Neural progenitor cell (in vitro differentiated cells): ENCODE results near the gene PACS1.

Source experiments
- CTCF ChIP-seq: fragments of 200-600 bp; sonication (generic); IDR thresholded peaks from 2 replicates; pipeline ENCODE4 v1.5.1; 2017; ENCODE audit warnings: antibody characterized with exemption, mild to moderate bottlenecking
- EZH2 ChIP-seq: fragments of 200-600 bp; sonication (generic); IDR thresholded peaks from 2 replicates; pipeline ENCODE4 v1.6.1; 2017; ENCODE audit warnings: antibody characterized with exemption, mild to moderate bottlenecking, moderate library complexity
- EZH2phosphoT487 ChIP-seq: fragments of 200-600 bp; sonication (generic); IDR thresholded peaks from 2 replicates; pipeline ENCODE4 v1.6.1; 2017; ENCODE audit warnings: antibody characterized with exemption

GRCh38 chr11:66124564-66124963 lies 54.5 kb downstream of the PACS1 start:
- TF ChIP-seq CTCF (no peak), EZH2 (no peak), EZH2phosphoT487 (no peak)
